Iris pigment epithelial cell (primary cell): ENCODE measurements around the gene DENND1B.

Experiments used
- DNase-seq: peaks from one replicate; pipeline ENCODE4 v3.0.0-alpha.2; 2011; ENCODE audit warnings: low read depth

The DENND1B gene

GRCh38 chr1:197683895-197684553, 91.3 kb downstream of the DENND1B start:
- peak; percentile 12 for DNase-seq

GRCh38 chr1:197683280-197683679, 92.0 kb downstream of the DENND1B start:
- DNase-seq, result no peak

DNA sequence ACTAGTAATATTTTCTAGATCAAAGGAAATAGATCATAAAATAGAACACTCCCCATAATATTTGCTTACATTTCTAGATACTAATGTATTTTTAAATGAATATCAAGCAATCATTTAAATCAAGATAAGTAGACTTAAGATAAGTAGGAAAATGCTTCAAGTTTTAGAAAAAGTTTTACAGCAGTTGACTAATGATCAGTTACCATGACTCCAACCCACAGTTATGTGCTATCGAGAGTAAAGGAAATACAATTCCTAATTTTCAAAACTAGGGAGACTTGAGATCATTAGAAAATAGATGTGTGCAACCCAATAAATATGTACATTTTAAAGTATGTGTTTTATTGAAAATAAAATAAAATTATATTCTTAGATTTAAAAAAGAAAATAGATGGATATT, 95.0 kb downstream of the DENND1B start:
- no peak for DNase-seq

GRCh38 chr1:197677752-197678295, 97.5 kb downstream of the DENND1B start:
- no peak for DNase-seq

- no peak for DNase-seq
Measured at GRCh38 chr1:197677313-197677712, 98.0 kb downstream of the DENND1B start.

- DNase-seq, result peak; percentile 15
Measured at GRCh38 chr1:197675583-197676208, 99.6 kb downstream of the DENND1B start.

GRCh38 chr1:197674286-197674685, 101.0 kb downstream of the DENND1B start:
- no peak for DNase-seq

GRCh38 chr1:197673292-197673691, 102.0 kb downstream of the DENND1B start:
- DNase-seq, result no peak

DNA sequence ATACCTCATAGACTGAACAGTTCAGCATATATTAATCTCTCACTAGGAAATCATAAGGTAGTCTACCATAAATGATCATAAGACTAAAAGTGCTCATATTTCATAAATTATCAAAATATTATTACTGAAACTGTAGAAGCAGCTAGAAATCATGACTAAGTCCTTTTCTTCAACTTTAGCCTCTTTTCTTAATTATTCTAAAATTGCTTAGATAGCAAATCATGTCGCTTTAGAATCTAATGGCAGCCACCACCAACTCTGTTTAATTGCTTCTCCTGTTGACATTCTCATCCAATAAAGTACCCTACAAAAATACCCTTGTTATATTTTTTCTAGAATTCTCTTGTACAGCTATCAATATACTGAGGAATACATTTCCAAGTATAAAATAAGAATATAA, 102.9 kb downstream of the DENND1B start:
- no peak for DNase-seq

GRCh38 chr1:197671920-197672319, 103.4 kb downstream of the DENND1B start:
- no peak for DNase-seq

DNA sequence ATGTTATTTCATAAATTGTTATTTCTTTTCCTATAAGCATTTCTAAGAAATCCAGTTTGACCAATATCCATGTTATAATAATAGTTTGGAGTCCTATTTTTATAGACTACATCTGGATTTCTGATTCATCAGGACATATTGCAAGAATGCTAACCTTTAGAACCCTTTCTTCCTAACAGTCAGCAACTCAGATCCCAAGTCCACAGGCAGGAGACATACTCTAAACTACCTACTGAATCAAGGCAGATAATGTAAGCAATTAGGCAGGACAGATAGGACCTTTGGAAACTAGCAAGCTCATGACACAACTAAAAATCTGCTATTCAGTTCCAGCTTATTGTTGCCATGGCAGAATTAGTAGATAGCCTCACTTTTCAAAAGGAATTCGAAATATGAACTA, 104.1 kb downstream of the DENND1B start:
- peak; percentile 14 for DNase-seq

DNA sequence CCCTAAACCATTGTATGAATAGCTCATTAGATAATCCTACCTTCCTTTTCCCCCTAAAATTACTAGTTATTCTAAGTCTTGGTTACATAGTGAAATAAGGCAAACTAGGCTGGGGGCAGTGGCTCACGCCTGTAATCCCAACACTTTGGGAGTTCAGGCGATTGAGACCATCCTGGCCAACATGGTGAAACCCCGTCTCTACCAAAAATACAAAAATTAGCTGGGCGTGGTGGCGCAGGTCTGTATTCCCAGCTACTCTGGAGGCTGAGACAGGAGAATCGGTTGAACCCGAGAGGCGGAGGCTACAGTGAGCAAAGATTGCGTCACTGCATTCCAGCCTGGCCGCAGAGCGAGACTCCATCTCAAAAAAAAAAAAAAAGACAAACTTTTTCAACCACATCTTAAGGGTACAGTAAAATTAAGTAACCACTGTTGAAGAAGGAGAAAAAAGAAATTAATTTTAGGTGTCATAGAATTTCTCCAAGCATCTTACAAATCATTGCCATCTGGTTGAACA, 108.5 kb downstream of the DENND1B start:
- DNase-seq, result no peak

DNA sequence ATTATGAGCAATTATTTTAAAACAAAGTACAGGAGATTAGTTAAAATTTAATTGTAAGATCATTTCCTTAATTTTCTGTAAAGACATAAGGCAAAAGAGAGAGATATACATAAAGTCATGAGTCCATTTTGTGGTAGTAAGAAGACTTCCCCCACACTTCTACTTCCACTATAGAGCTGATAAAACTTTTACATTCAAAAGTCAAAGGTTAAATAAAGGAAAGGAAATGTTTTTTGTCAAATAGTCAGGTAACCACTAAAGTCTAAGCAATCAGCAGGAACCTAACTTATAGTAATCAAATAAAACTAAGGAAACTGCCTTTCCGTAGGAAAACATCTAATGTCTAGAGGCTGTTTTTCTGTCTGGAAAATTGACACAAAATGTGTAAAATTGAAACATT, 110.9 kb downstream of the DENND1B start:
- DNase-seq, result no peak

- no peak for DNase-seq
Measured at GRCh38 chr1:197663162-197663953, 111.9 kb downstream of the DENND1B start.

DNA sequence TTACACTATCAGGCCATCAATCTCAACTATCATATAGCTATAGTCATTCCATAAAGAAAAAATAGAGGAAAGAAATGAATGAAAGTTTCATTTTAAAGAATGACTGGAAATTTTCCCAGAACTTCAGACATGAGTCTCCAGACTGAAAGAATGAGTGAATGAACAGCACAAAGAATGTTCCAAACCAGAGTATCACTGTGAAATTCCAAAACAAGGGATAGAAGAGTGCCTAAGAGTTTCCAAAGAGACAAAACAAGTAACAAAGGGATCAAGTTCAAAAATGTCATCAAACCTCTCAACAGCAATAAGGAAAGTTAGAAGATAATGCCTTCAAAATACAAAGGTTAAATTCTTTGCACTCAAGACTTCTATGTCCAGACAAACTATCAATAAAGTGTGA, 114.9 kb downstream of the DENND1B start:
- DNase-seq, result no peak

DNA sequence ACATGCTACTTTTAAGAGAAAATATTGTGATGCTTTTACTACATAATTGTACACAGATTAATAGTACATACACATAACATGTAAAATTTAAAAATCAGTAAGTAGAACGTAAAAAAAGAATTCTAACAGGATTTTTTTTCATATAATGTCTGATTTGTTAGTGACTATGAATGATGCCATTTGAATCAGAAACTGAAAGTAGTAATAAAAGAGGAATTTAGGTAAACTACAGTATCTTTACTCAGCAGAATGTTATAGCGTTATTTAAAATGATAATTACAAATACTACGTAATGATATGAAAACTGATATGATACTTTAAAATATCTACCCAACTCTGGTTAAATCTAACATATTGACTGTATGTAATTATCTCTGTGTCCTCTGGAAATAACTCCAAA, 116.1 kb downstream of the DENND1B start:
- no peak for DNase-seq

DNA sequence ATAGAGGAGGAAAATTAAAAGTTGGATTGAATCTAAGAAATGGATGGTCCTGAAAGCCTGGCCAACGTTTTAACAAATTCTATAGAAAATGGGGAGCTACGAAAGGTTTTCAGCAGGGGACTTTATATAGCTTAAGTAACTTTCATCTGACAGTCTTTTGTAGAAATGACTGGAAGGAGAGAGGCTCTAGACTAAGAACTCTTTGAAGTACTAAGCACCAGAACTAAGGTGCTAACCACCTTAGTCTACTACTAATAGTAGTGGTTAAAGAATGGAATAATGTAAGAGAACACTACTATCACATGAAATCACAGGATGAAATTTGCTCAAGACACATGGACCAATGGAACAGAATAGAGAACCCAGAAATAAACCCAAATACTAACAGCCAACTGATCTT, 126.1 kb downstream of the DENND1B start:
- DNase-seq, result no peak

DNA sequence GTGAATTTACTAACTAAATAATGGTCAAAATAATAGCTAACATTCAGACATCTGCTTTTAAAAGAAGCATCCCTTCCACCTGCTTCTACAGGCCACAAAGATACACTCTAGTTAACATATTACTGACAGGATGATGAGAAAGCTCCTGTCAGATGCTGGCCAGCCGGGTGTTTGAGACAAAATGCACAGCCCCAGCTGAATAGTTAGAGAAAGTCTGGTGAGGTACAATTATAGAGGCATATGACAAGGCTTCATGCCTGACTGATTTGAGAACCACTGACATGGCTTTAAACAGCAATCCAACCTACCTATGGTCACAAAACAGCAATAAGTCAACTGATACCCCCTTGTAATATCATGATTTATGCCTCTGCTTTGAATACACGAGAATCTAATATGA, 137.0 kb downstream of the DENND1B start:
- no peak for DNase-seq

DNA sequence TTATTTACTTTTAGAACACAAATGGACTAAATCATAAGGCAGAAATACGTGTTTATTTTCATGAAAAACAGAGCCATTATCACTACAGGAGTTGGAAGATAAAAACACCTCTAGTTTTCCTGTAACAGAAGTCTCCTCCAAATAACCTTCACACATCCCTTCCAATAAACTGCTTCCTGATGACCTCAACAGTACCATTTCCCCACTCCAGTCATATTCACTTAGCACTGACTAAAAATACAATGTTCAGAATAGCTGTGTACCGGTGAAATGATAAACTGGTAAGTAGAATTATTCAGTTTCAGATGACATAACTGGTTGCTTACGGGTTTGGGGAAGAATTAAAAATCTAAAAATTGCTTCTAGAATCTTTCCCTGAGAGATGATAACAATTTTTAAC, 137.9 kb downstream of the DENND1B start:
- no peak for DNase-seq

DNA sequence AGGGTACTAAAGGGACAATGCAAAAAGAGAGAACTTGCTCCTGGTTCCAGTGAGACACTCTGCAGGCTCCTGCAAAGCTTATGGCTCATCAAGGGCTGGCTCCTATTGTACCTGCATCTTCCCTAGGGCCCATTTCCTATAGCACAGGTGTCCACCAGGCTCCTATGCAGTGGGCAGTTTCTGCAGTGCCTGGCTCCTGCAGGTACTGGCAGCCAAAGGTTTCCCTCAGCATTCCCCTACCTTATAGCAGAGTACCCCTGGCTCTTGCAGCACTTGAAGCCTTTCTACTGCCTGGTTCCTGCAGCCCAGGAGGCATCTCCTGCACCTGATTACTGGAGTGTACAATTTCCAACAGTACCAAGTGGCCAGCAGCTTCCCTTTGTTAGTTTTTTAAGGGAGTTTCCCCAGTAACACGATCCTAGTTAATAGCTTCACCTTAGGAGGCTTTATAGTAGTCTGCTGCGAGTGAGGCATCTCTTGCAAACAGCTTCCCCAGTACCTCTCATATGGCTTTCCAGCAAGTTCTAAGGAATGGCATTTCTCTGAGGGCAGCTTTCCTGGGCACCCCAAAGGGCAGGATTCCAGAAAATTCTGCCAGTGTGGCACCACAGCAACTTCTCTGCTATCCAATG, 141.7 kb downstream of the DENND1B start:
- DNase-seq, result no peak

DNA sequence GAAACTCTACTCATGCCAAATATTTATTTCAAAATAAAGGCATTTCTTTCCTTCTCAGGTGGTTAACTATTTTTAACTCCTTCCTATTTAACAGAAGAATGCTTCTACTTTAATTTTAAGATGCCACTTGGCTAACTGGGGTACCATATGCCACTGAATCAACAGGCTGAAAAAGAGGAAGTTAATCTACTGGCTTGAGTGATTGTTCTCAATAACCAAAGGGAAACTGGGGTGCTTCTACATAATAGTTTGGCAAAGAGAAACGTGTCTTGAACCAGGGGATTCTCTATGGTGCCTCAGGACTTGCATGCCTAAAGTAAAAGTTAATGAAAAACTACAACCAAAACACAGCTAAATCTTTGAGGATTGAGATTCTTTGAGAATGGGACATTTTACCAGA, 142.6 kb downstream of the DENND1B start:
- DNase-seq, result no peak

GRCh38 chr1:197632005-197632404, 143.3 kb downstream of the DENND1B start:
- no peak for DNase-seq
